A673 (cell line): ENCODE results near the gene RBM17.

Source experiments
- EZH2 ChIP-seq: fragments of 200-600 bp; sonication (generic); IDR thresholded peaks from 2 replicates; pipeline ENCODE4 v1.6.1; 2017; ENCODE audit warnings: borderline replicate concordance, low read depth, mild to moderate bottlenecking, mixed read lengths, antibody characterized with exemption, low read length; ENCODE audit not compliant: poor library complexity, severe bottlenecking
- TF ChIP-seq, protein P1 (sequence below): fragments of 300-800, 200-600 bp; sonication (generic); conservative IDR thresholded peaks from 2 replicates; pipeline ENCODE4 v1.5.1; 2017; ENCODE audit warnings: low read depth, mild to moderate bottlenecking, antibody characterized with exemption, low read length, moderate library complexity, mixed read lengths

DNA sequence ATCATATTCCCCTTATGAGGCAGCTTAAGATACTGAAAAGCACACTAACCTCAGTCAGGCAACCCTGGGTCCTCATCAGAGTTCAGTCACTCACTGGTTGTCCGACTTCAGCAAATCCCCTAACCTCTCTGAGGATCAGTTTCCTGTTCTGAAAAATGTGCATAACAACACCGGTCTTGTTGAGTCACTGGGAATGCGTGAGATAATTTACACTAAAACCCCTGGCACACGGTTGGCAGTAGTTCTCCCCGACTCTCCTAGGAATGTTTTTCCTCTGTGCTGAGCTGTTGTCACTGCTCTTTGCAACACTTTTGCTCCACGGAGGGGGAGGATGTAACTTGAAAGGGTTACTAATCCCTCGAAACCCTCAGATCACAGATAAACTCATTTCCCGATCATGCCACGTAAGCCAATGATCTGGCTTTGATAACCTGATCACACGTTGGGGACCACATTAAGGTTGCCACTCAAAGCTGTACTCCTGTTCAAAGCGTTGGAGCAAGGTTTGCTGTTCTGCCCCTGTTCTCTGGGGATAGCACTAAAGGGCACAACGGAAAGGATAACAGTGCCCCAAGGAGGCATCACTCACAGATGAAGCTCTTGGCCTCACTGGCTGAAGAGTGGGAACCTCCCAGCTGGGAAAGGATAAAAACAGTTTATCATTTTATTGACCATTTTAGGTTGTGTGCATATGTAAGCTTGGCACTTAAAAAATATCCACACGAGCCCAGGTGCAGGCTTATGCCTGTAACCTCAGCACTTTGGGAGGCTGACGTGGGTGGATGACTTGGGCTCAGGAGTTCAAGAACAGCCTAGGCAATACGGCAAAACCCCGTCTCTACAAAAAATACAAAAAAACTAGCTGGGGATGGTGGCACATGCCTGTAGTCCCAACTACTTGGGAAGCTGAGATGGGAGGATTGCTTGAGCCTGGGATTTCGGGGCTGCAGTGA lies 5.0 kb upstream of the RBM17 start:
- TF ChIP-seq, protein P1, sequence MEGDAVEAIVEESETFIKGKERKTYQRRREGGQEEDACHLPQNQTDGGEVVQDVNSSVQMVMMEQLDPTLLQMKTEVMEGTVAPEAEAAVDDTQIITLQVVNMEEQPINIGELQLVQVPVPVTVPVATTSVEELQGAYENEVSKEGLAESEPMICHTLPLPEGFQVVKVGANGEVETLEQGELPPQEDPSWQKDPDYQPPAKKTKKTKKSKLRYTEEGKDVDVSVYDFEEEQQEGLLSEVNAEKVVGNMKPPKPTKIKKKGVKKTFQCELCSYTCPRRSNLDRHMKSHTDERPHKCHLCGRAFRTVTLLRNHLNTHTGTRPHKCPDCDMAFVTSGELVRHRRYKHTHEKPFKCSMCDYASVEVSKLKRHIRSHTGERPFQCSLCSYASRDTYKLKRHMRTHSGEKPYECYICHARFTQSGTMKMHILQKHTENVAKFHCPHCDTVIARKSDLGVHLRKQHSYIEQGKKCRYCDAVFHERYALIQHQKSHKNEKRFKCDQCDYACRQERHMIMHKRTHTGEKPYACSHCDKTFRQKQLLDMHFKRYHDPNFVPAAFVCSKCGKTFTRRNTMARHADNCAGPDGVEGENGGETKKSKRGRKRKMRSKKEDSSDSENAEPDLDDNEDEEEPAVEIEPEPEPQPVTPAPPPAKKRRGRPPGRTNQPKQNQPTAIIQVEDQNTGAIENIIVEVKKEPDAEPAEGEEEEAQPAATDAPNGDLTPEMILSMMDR = no peak
- no peak for TF ChIP-seq EZH2
